Progenitor cell of endocrine pancreas (in vitro differentiated cells): Measurements from ENCODE around the gene CREB3L1. TPM values are rescaled to one million over a fixed set of nuclear protein-coding genes. Genes with fewer than 3 reads are reported as not detected.
A peak's percentile ranks its signal among the peaks of the same experiment; 100 is the strongest.

Experiments used
- DNase-seq: peaks from one replicate; pipeline ENCODE4 v3.0.0; 2021; ENCODE audit warnings: low spot score; ENCODE audit not compliant: unreplicated experiment
- H3K27ac Mint-ChIP-seq: 2 replicates; pipeline ENCODE4 v1.8.0; 2021; ENCODE audit warnings: mild to moderate bottlenecking, moderate library complexity, mixed read lengths
- H3K27me3 Mint-ChIP-seq: 2 replicates; pipeline ENCODE4 v1.8.0; 2021; ENCODE audit warnings: mixed read lengths
- H3K36me3 Mint-ChIP-seq: 2 replicates; pipeline ENCODE4 v1.8.0; 2022; ENCODE audit warnings: mixed read lengths; ENCODE audit not compliant: insufficient read depth
- H3K4me1 Mint-ChIP-seq: 2 replicates; pipeline ENCODE4 v1.8.0; 2021; ENCODE audit warnings: low read depth, mixed read lengths
- H3K4me3 Mint-ChIP-seq: 2 replicates; pipeline ENCODE4 v1.8.0; 2021; ENCODE audit warnings: low read depth, mild to moderate bottlenecking, moderate library complexity, mixed read lengths
- H3K9me3 Mint-ChIP-seq: 2 replicates; pipeline ENCODE4 v1.8.0; 2021; ENCODE audit warnings: low read depth, mixed read lengths
- total RNA-seq: library from RNA; stranded (reverse); gene quantifications from 2 replicates; pipeline ENCODE4 v1.2.1, GENCODE V29; 2021
- TF ChIP-seq, protein P1 (sequence below): fragments of 200-600 bp; sonication (generic); IDR thresholded peaks from one replicate; pipeline ENCODE4 v1.5.0; 2021; ENCODE audit warnings: antibody characterized with exemption, mild to moderate bottlenecking; ENCODE audit not compliant: unreplicated experiment

The CREB3L1 gene
- total RNA-seq, 1 donor from 2014 or later, result 9.6 TPM

DNA sequence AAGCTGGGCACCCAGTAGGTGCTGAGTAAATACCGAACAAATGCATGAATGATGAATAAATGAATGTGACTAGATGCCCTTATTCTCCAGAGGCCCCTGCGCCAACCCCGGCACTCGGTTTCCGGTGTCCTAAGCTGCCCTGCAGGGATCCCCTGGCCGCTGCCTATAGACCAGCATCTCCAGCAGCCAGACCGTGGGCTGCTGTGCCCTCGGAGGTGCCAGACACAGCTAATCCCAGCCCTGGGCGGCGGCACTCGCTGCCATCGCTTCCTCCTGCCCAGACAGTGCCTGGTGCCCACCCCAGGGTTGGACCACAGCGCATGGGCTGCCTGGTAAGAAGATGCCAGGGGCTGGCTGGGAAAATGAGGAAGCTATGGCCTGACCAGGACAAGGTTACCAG, 15.6 kb downstream of the CREB3L1 start:
- TF ChIP-seq, protein P1, sequence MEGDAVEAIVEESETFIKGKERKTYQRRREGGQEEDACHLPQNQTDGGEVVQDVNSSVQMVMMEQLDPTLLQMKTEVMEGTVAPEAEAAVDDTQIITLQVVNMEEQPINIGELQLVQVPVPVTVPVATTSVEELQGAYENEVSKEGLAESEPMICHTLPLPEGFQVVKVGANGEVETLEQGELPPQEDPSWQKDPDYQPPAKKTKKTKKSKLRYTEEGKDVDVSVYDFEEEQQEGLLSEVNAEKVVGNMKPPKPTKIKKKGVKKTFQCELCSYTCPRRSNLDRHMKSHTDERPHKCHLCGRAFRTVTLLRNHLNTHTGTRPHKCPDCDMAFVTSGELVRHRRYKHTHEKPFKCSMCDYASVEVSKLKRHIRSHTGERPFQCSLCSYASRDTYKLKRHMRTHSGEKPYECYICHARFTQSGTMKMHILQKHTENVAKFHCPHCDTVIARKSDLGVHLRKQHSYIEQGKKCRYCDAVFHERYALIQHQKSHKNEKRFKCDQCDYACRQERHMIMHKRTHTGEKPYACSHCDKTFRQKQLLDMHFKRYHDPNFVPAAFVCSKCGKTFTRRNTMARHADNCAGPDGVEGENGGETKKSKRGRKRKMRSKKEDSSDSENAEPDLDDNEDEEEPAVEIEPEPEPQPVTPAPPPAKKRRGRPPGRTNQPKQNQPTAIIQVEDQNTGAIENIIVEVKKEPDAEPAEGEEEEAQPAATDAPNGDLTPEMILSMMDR, result no peak
- Mint-ChIP-seq H3K4me1 (peaks cover 21% of the 10 kb centered on the region), H3K9me3 (no peaks in the 10 kb centered on the region), H3K4me3 (no peak overlapping the region), H3K27me3 (peaks cover 3% of the 10 kb centered on the region), H3K36me3 (no peaks in the 10 kb centered on the region), H3K27ac (no peak overlapping the region)
- DNase-seq, result no peak

DNA sequence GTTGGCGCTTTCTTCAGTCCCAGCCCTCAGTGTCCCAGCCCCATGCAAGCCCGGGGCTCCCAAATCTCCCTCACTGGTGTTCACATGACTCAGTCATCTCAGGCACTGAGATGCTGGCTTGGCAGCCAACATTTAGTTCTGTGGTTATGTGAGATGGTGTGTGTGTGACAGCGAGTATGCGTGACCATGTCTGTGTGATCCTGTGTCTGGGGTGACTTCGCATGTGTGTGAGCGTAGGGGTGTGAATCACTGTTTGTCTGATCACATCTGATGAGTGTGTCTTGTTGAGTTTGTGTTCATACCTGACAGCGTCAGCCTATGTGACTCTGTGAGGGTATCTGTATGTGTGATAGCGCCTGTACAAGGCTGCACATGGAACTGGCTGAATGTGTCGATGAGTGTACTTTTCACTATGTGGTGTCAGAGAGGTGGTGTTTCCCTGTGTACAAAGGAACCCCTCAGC, 16.2 kb downstream of the CREB3L1 start:
- peaks cover 23% of the 10 kb centered on the region for H3K4me1 Mint-ChIP-seq
- peaks cover 3% of the 10 kb centered on the region for H3K27me3 Mint-ChIP-seq
- no peak overlapping the region for H3K27ac Mint-ChIP-seq
- TF ChIP-seq, protein P1, result no peak
- no peak for DNase-seq
- H3K9me3 Mint-ChIP-seq, result no peaks in the 10 kb centered on the region
- no peaks in the 10 kb centered on the region for H3K36me3 Mint-ChIP-seq
- no peak overlapping the region for H3K4me3 Mint-ChIP-seq

DNA sequence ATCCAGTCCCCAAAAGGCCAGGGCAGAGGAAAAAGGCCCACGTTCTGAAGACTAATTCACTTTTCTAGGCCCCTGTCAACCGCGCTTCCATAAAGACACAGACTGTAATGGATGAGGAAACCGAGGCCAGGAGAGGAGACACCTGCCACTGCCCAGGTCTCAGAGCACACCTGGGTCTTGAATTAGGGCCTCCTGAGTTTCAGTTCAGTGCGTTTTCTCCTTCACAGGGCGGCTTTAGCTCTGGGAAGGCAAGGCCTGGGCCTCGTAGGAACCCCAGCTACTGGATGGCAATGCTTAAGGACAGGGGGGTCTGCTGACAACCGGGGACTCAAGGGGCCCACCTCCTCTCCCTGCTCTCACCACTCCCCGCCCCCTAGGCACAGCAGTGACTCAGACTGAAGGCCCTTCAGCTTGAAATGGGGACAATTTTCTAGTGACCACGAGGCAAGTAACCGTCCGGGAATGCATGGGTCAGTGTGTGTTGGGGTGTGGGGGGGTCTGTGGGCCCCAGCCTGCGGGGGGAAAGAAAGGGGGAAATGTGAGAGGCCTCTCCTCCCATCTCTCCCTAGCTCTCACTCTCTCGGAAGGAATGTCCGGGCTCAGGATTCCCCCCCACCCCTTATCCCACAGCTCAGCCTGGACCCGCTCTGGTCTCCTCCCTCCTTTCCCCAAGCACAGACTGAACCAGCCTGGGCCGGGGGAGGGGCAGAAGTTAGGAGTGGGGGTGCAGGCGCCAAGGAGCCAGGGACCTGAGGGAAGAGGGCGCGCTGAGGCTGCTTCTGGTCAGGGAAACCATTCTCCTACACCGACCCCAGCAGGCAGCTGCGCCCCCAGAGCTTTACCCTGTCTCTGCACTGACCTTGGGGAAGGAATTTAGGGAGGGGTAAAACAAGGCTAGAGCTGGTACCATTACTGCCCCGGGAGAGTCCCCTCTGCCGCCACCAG, 17.2 kb downstream of the CREB3L1 start:
- Mint-ChIP-seq H3K27ac (peak overlapping the region; percentile 88), H3K36me3 (no peaks in the 10 kb centered on the region), H3K9me3 (no peaks in the 10 kb centered on the region), H3K27me3 (peaks cover 3% of the 10 kb centered on the region), H3K4me3 (peak overlapping the region; percentile 79), H3K4me1 (peaks cover 22% of the 10 kb centered on the region)
- TF ChIP-seq, protein P1, result peak; percentile 27
- no peak for DNase-seq

DNA sequence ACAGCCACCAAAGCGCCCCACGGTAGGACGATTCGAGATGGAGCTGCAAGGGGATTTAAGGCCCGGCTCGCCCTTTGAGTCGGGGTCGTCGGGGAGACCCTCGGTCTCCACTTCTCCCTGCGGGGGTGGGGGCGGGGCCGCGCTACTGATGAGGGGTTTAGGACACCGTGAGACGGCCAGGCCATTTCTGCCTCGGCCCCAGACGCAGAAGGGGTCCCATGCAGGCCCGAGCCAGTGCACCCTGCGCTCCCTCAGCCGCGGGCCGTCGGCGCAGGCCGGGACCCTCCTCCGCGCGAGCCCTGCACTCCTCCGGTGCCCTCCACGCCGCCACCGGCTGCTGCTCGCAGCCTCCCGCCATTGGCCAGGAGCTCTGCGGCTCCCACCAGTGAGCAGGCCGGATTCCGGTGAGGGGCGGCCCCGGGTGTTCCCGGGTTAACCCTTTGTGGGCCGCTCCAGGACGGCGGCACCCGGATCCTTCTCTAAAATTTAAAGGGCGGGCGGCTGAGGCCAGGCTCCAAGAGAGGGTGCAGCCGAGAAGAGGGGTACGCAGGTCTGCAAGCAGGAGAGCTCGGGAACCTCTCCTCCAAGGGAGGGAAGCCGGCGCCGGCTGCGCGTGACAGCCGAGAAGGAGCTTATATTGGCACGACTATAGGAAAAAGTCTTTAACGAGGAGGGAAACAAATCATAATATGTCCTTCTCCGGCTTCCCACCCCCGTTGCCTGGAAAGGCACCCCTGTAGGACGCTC, 18.0 kb downstream of the CREB3L1 start:
- TF ChIP-seq, protein P1, result no peak
- Mint-ChIP-seq H3K4me1 (peaks cover 20% of the 10 kb centered on the region), H3K27ac (peak overlapping the region; percentile 89)

DNA sequence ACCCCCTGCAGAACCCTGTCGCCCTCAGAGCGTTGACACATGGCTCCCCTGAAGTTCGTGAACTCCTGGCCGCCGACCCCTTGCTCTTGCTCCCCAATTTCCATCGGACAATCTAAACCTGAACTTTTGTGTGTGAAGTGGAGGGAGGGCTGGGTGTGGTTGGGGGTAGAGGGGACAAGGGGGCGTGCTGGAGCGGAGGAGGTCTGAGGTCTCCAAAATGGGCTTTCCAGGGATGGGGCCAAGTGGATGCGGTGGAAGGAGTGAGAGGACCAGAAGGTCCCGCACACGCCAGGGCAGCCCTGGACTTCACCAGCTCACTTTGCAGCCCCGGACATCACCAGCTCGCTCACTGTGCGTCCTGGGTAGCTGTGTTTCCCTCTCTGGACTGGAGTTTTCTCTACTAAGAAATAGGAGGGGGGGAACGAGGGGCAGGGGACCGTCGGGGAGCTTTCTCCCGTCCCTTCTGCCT, 18.6 kb downstream of the CREB3L1 start:
- Mint-ChIP-seq H3K4me1 (peaks cover 18% of the 10 kb centered on the region), H3K4me3 (peak overlapping the region; percentile 79), H3K27ac (peak overlapping the region; percentile 89), H3K27me3 (peaks cover 3% of the 10 kb centered on the region), H3K9me3 (no peaks in the 10 kb centered on the region), H3K36me3 (no peaks in the 10 kb centered on the region)
- DNase-seq, result no peak
- TF ChIP-seq, protein P1, result no peak

More for the DNA sequence above, 18.0 kb downstream of the CREB3L1 start:
- peaks cover 3% of the 10 kb centered on the region for H3K27me3 Mint-ChIP-seq
- peak; percentile 73 for DNase-seq
- no peaks in the 10 kb centered on the region for H3K36me3 Mint-ChIP-seq
- no peaks in the 10 kb centered on the region for H3K9me3 Mint-ChIP-seq
- peak overlapping the region; percentile 79 for H3K4me3 Mint-ChIP-seq
